Measurements from ENCODE around the gene CAMK2N2. TPM values are rescaled to one million over a fixed set of nuclear protein-coding genes. Genes with fewer than 3 reads are reported as not detected.

Gene CAMK2N2
- total and polyA plus RNA-seq, 2 of the 4 experiments (the other 2 are of a cell fraction): 0.34 TPM; not detected in 1

GRCh38 chr3:184218814-184219213 lies 42.5 kb downstream of the CAMK2N2 start:
- H3K4me1 ChIP-seq (ENCODE audit: control insufficient read depth, insufficient read depth, low read length): no peaks in the 10 kb centered on the region
- H2AFZ ChIP-seq (replicated peaks; ENCODE audit: low read length, poor library complexity): no peak overlapping the region
- H3K79me1 ChIP-seq (ENCODE audit: low read depth in 1 of 2, low read length in 2 of 2): no peaks in the 10 kb centered on the region
- no peaks in the 10 kb centered on the region for H3K36me3 ChIP-seq (ENCODE audit: control insufficient read depth, insufficient read depth, low read length)
- H4K5ac ChIP-seq (ENCODE audit: low read depth, low read length): no peak overlapping the region
- dilution Hi-C loops (cut with HindIII; ENCODE audit: low sequenced_read_pairs, unreplicated experiment): no loop called here
- TF ChIP-seq CTCF (conservative IDR thresholded peaks at IDR 0.05; ENCODE audit: low read depth, low read length) (no peak), RCOR1 (IDR thresholded peaks at IDR 0.05; ENCODE audit: insufficient replicate concordance, low read length) (no peak)
- no peaks in the 10 kb centered on the region for H3K9me1 ChIP-seq (ENCODE audit: insufficient read depth, low read length)
- ATAC-seq (ENCODE audit: low read depth): no peak
- no peak overlapping the region for H2BK15ac ChIP-seq (ENCODE audit: low read depth, low read length)
- WGBS, 2 experiments (ENCODE audit: extremely low coverage in 2 of 2, insufficient read length in 1 of 2): no CpG with 5 or more reads among the region's 4 CpGs
- H3K27ac ChIP-seq (ENCODE audit: insufficient read depth, low read length): no peak overlapping the region
- no peak overlapping the region for H3K23ac ChIP-seq (ENCODE audit: low read depth, low read length)
- H3K9ac ChIP-seq (ENCODE audit: low read depth, low read length): no peak overlapping the region
- no peaks in the 10 kb centered on the region for H4K20me1 ChIP-seq (ENCODE audit: insufficient read depth, low read length)
- no peak for DNase-seq
- H3K4me3 ChIP-seq (ENCODE audit: insufficient read depth, low read depth, low read length): no peak overlapping the region
- H3K18ac ChIP-seq (ENCODE audit: low read depth, low read length): no peak overlapping the region
- no peak overlapping the region for H4K8ac ChIP-seq (ENCODE audit: low read depth in 2 of 2, low read length in 2 of 2)
- no peak overlapping the region for H3K56ac ChIP-seq (ENCODE audit: extremely low read depth, insufficient read depth, low read length)
- peaks cover 3% of the 10 kb centered on the region; the same call in 1 of the 2 replicates for H3K27me3 ChIP-seq (ENCODE audit: control insufficient read depth, insufficient read depth, low read length)
- H2BK5ac ChIP-seq (ENCODE audit: low read depth, low read length, poor library complexity, severe bottlenecking): no peak overlapping the region
- no peak overlapping the region for H3K4ac ChIP-seq (ENCODE audit: low read depth, low read length)
- no peak overlapping the region for H4K91ac ChIP-seq (ENCODE audit: insufficient read depth, low read depth, low read length)
- H2BK20ac ChIP-seq (ENCODE audit: low read depth, low read length): no peak overlapping the region
- H3K9me3 ChIP-seq (ENCODE audit: control insufficient read depth, insufficient read depth, low read length): no peaks in the 10 kb centered on the region
- no peak overlapping the region for H3K14ac ChIP-seq (replicated peaks; ENCODE audit: low read depth, low read length)
- no peak overlapping the region for H2AK9ac ChIP-seq (replicated peaks; ENCODE audit: low read depth, low read length, poor library complexity)
- intact Hi-C loops (cut with micrococcal nuclease): no loop called here
- H2AK5ac ChIP-seq (ENCODE audit: low read depth, low read length): no peak overlapping the region
- in situ Hi-C loops (cut with MboI; ENCODE audit: low sequenced_read_pairs): no loop called here
- no peak overlapping the region for H2BK120ac ChIP-seq (ENCODE audit: low read depth, low read length)
- BruUV-seq (replicated peaks): no TSS peak
- ChIA-PET CTCF (no interaction called here), POLR2A (ENCODE audit: unreplicated experiment) (no interaction called here)
- no peak overlapping the region for H3K4me2 ChIP-seq (ENCODE audit: low read depth, low read length)

Data from IMR-90 (cell line).